Measurements from ENCODE around the gene GRN.

DNA sequence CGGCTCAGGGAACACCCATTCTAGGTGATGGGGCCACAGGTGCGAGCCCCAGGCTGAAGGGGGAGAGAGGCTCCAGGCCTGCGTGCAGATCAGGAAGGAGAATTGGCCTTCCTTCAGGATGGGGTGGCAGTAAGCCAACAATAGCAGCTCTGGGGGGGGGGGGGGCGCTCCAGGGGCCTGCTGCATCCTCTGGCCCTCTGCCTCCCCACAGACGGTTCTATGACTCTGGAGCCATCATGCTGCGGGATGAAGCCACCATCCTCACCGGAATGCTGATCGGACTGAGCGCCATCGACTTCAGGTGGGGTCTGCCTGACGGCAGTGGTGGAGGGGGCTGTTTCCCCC is 30.6 kb upstream of the GRN start:
- TF ChIP-seq, protein P1, sequence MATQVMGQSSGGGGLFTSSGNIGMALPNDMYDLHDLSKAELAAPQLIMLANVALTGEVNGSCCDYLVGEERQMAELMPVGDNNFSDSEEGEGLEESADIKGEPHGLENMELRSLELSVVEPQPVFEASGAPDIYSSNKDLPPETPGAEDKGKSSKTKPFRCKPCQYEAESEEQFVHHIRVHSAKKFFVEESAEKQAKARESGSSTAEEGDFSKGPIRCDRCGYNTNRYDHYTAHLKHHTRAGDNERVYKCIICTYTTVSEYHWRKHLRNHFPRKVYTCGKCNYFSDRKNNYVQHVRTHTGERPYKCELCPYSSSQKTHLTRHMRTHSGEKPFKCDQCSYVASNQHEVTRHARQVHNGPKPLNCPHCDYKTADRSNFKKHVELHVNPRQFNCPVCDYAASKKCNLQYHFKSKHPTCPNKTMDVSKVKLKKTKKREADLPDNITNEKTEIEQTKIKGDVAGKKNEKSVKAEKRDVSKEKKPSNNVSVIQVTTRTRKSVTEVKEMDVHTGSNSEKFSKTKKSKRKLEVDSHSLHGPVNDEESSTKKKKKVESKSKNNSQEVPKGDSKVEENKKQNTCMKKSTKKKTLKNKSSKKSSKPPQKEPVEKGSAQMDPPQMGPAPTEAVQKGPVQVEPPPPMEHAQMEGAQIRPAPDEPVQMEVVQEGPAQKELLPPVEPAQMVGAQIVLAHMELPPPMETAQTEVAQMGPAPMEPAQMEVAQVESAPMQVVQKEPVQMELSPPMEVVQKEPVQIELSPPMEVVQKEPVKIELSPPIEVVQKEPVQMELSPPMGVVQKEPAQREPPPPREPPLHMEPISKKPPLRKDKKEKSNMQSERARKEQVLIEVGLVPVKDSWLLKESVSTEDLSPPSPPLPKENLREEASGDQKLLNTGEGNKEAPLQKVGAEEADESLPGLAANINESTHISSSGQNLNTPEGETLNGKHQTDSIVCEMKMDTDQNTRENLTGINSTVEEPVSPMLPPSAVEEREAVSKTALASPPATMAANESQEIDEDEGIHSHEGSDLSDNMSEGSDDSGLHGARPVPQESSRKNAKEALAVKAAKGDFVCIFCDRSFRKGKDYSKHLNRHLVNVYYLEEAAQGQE (IDR thresholded peaks at IDR 0.05): no peak
- no peak for TF ChIP-seq RAD21 (conservative IDR thresholded peaks at IDR 0.05 in 1 of 2, IDR thresholded peaks at IDR 0.05 in 1 of 2)
- no peak for TF ChIP-seq POLR2A (IDR thresholded peaks at IDR 0.05; ENCODE audit: low read length)
- TF ChIP-seq, protein P2, sequence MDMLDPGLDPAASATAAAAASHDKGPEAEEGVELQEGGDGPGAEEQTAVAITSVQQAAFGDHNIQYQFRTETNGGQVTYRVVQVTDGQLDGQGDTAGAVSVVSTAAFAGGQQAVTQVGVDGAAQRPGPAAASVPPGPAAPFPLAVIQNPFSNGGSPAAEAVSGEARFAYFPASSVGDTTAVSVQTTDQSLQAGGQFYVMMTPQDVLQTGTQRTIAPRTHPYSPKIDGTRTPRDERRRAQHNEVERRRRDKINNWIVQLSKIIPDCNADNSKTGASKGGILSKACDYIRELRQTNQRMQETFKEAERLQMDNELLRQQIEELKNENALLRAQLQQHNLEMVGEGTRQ (IDR thresholded peaks at IDR 0.05): no peak
- TF ChIP-seq SMC3 (IDR thresholded peaks at IDR 0.05): no peak

Measured in A549 (cell line).